GM19193 (cell line): ENCODE measurements around the gene TMEM179.

Source experiments
- POLR2A ChIP-seq: IDR thresholded peaks from 4 replicates; pipeline ENCODE4 v1.6.1; 2011; ENCODE audit not compliant: insufficient read depth, insufficient read length; ENCODE audit errors: extremely low read depth

TMEM179 gene

GRCh38 chr14:104552738-104553125 lies 51.8 kb downstream of the TMEM179 start:
- no peak for TF ChIP-seq POLR2A

GRCh38 chr14:104551851-104552737 lies 52.5 kb downstream of the TMEM179 start:
- TF ChIP-seq POLR2A: no peak

- TF ChIP-seq POLR2A: no peak
Measured at GRCh38 chr14:104550861-104551728, 53.5 kb downstream of the TMEM179 start.

- no peak for TF ChIP-seq POLR2A
Measured at GRCh38 chr14:104550340-104550860, 54.2 kb downstream of the TMEM179 start.

- TF ChIP-seq POLR2A: no peak
Measured at GRCh38 chr14:104549536-104550339, 54.8 kb downstream of the TMEM179 start.

- TF ChIP-seq POLR2A: no peak
Measured at GRCh38 chr14:104548802-104549535, 55.6 kb downstream of the TMEM179 start.

GRCh38 chr14:104547998-104548700 lies 56.4 kb downstream of the TMEM179 start:
- no peak for TF ChIP-seq POLR2A

- TF ChIP-seq POLR2A: no peak
Measured at GRCh38 chr14:104547310-104547997, 57.1 kb downstream of the TMEM179 start.

GRCh38 chr14:104546591-104547309 lies 57.8 kb downstream of the TMEM179 start:
- TF ChIP-seq POLR2A: no peak

- TF ChIP-seq POLR2A: no peak
Measured at GRCh38 chr14:104545942-104546501, 58.5 kb downstream of the TMEM179 start.

GRCh38 chr14:104545151-104545941 lies 59.2 kb downstream of the TMEM179 start:
- TF ChIP-seq POLR2A: no peak
